GM10266 (cell line): ENCODE data around the gene ECE2.

ENCODE experiments used
- DNase-seq: peaks from one replicate; pipeline ENCODE4 v3.0.0; 2012; ENCODE audit errors: extremely low spot score
- CTCF ChIP-seq: IDR thresholded peaks from 2 replicates; pipeline ENCODE4 v1.5.1; 2012; ENCODE audit warnings: mild to moderate bottlenecking, low read depth; ENCODE audit not compliant: control insufficient read depth, insufficient read depth; ENCODE audit errors: missing control alignments

ECE2 gene

GRCh38 chr3:184275961-184276910 lies at the start of gene ECE2:
Gene ECE2 (plus strand): TSS chr3:184276022. CDS start chr3:184276154, 132 bp downstream.
- no peak for DNase-seq
- TF ChIP-seq CTCF: no peak

GRCh38 chr3:184227481-184227935 lies 48.3 kb upstream of the ECE2 start:
- DNase-seq: peak; percentile 88
- TF ChIP-seq CTCF: peak; percentile 93

GRCh38 chr3:184228376-184229137 lies 47.3 kb upstream of the ECE2 start:
- DNase-seq: peak; percentile 55
- TF ChIP-seq CTCF: no peak

GRCh38 chr3:184229394-184230080 lies 46.3 kb upstream of the ECE2 start, which contains the start of gene VWA5B2:
Gene VWA5B2 (plus strand): TSS chr3:184229585. CDS start chr3:184230529, 944 bp downstream.
- peak; percentile 10 for TF ChIP-seq CTCF
- DNase-seq: peak; percentile 98

- TF ChIP-seq CTCF: no peak
- DNase-seq: peak; percentile 75
These were observed 45.7 kb upstream of the ECE2 start for GRCh38 chr3:184230081-184230602.

- no peak for TF ChIP-seq CTCF
- DNase-seq: peak; percentile 59
These were observed 45.0 kb upstream of the ECE2 start for GRCh38 chr3:184230603-184231528.
